Dendritic cell treated with granulocyte-macrophage colony-stimulating factor and Interleukin-4, amounts not matched to agents 40 ng/mL and 50 ng/mL, for 4 days (primary cell): ENCODE data around the gene PLEKHJ1.

ENCODE experiments used
- H3K27ac Mint-ChIP-seq: one replicate; pipeline ENCODE4 v1.8.0; 2022; ENCODE audit warnings: mild to moderate bottlenecking, mixed read lengths
- H3K27me3 Mint-ChIP-seq: one replicate; pipeline ENCODE4 v1.8.0; 2022; ENCODE audit warnings: mild to moderate bottlenecking, mixed read lengths
- H3K36me3 Mint-ChIP-seq: one replicate; pipeline ENCODE4 v1.8.0; 2022; ENCODE audit warnings: low read depth, mixed read lengths
- H3K4me1 Mint-ChIP-seq: one replicate; pipeline ENCODE4 v1.8.0; 2022; ENCODE audit warnings: low read depth, mixed read lengths
- H3K4me3 Mint-ChIP-seq: one replicate; pipeline ENCODE4 v1.8.0; 2022; ENCODE audit warnings: mild to moderate bottlenecking, moderate library complexity, mixed read lengths
- H3K9me3 Mint-ChIP-seq: one replicate; pipeline ENCODE4 v1.8.0; 2022; ENCODE audit warnings: mixed read lengths
- intact Hi-C: fragments of 100-400 bp; cut with micrococcal nuclease; formaldehyde crosslinking; loops from one replicate; pipeline ENCODE4 v1.15.0; 2022

Gene PLEKHJ1

DNA sequence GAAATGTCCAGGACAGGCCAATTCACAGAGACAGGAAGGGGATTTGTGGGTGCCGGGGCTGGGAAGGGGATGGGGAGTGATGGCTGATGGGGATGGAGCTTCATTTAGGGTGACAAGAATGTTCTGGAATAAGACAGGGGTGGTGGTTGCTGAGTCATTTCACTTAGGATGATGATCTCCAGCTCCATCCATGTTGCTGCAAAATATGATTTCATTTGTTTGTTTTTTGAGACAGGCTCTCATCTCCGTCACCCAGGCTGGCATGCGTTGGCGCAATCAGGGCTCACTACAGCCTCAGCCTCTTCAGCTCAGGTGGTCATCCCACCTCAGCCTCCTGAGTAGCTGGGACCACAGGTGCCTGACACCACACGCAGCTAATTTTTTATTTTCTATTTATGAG, 23.2 kb upstream of the PLEKHJ1 start:
- Mint-ChIP-seq H3K36me3 (no peaks in the 10 kb centered on the region), H3K4me1 (peaks cover 23% of the 10 kb centered on the region), H3K27me3 (peaks cover 15% of the 10 kb centered on the region), H3K9me3 (no peaks in the 10 kb centered on the region), H3K4me3 (no peak overlapping the region), H3K27ac (no peak overlapping the region)
- intact Hi-C loops = no loop called here

DNA sequence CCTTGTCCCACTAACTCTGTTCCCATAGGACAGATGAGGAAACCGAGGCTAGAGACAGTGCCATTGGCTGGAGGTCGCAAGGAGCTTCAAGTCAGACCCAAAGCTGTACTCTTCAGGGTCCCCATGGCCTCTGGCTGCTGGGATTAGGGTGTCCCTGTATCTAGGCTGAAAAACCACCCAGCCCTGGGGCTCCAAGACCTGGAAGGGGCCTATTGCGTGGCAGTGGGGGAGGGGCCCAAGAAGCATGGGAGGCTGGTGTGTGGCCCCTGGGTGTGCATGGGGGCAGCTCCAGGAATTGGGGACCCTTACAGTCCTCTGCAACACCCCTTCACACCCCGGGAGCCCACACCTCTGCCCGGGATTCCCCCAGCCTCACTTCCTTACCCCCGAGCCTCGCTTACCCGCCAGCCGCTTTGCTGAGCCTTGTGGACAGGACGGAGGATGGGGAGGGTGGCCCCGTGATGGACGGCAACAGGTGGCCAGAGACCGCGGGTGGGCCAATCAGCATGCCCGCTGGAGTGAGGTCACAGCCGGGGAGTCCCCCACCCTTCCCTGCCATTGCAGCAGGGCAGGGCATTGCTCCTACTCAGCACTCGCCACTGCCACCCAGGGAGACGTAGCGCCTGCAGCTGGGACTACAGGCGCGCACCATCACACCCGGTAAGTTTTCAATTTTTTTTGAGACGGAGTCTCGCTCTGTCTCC, 20.0 kb upstream of the PLEKHJ1 start, which contains the start of gene JSRP1:
JSRP1 (minus strand) TSS at position 436 of the 704 bp plus-strand sequence. CDS start 1,103 bp downstream, outside the sequence.
- Mint-ChIP-seq H3K27ac (no peak within 1 kb of the TSS), H3K36me3 (no peaks in the 10 kb centered on the region), H3K27me3 (peaks cover 42% of the 10 kb centered on the region), H3K9me3 (no peaks in the 10 kb centered on the region), H3K4me3 (no peak within 1 kb of the TSS), H3K4me1 (peaks cover 33% of the 10 kb centered on the region)
- intact Hi-C loops = no loop called here

DNA sequence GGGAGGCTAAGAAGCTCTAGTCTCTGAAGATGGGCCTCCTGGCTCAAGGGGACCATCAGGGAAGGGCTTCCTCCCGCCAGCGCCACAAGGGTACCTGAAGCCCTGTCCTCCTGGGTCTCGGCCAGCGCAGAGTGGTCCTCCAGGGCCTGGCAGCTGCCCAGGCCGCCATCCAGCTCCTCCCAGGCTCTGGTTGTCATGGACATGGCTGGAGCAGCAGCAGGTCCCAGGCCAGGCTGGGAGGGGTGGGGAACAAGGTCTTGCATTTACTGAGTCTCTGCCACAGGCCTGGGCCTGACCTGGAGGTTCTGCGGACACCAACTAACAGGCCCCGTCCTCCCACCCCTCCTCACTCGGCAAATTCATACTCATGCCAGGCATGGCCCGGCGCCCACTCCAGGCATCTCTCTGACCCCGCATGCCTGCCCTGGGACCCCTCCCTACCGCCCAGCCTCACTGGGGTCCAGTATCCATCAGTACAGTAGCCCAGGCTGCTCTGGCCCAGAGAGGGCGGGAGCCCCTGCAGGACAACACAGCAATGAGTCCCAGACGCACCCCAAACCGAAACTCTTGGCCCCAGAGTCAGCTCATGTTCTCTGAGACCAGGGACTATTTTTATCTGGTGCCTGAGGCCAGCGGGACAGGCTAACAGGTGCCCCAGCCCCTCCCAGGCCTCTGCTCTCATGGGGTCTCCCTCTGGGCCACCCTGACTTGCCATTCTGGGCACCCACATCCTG, 19.1 kb upstream of the PLEKHJ1 start:
- intact Hi-C loops = no loop called here
- Mint-ChIP-seq H3K4me3 (no peak overlapping the region), H3K36me3 (no peaks in the 10 kb centered on the region), H3K9me3 (no peaks in the 10 kb centered on the region), H3K27me3 (peaks cover 48% of the 10 kb centered on the region), H3K27ac (no peak overlapping the region), H3K4me1 (peaks cover 34% of the 10 kb centered on the region)

DNA sequence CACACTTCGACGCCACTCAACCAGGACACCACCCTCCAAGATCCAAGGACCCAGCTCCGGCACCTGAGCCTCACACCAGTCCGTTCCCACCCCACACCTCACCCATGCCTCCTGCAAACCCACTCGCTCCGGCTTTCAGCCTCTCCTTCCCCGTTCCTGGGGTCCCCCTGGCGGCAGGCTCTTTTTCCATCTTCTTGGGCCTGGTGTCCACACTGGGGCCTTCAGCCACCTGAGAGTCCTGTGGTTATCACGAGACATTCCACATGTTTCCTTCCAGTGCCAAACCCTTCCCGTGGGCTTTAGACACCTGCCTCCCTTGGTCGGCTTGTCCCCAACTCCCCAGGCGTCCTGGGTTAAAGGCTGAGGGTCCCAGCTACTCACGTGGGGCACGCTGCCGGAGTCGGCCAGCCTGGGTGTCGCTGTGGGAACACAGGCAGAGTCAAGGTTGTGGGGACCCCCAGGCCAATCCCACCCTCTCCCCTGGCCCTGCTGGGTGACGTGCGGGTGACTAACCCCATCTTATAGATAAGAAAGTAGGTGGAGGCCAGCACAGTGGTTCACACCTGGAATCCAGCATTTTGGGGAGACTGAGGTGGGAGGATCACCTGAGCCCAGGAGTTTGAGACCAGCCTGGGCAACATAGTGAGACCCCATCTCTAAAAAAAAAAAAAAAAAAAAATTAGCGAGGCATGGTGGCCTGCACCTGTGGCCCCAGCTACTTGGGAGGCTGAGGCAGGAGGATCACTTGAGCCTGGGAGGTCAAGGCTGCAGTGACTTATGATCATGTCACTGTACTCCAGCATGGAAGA, 18.1 kb upstream of the PLEKHJ1 start:
- peaks cover 58% of the 10 kb centered on the region for H3K27me3 Mint-ChIP-seq
- intact Hi-C loops = no loop called here
- no peaks in the 10 kb centered on the region for H3K36me3 Mint-ChIP-seq
- no peaks in the 10 kb centered on the region for H3K9me3 Mint-ChIP-seq
- H3K4me3 Mint-ChIP-seq = no peak overlapping the region
- H3K27ac Mint-ChIP-seq = no peak overlapping the region
- H3K4me1 Mint-ChIP-seq = peaks cover 37% of the 10 kb centered on the region

DNA sequence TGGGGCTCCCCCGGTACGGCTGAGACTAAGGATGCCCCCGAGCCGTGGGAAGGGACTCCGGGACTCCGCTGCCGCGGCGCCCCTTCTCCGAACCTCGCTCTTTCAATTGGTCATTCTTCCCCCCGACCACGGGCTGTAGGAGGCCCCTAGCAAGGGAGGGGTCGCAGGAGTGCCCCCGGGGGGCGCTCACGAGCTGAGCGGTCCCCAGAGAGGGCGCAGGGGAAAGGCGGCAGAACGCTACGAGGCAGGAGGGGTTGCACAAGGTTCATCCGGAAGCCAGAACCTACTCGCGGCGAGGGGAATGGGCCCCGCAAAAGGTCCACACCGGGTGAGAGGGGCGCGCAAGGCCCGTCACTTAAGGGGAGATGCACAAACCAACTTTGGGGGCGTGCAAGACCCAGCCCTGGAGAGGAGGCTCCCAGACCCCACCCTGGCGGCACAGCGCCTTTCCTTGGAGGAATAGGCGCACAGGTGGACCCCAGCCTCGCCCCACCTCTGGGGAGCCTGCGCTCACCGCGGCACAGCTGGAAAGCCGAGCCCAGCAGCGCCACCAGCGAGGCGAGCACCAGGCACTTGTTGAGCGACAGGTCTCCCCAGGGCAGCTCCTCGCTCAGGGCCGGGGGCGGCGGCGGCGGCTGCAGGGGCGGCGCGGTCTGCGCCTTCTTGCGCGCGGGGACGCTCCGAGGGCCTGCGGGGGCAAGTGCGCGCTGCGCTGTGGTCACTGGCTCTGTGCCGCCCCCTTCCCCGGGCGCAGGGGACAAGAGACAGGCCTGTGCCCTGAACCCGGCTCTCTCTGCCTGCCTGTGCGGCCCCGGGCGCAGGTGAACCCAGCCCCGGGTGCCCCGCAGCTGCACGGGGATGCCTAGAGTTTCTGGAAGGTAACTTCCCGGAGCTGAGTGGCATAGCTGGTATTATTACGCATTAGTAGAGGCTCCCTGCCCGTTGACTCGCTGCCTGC, 17.3 kb upstream of the PLEKHJ1 start:
- no peak overlapping the region for H3K27ac Mint-ChIP-seq
- H3K4me3 Mint-ChIP-seq = peak overlapping the region; percentile 75
- peaks cover 8% of the 10 kb centered on the region for H3K36me3 Mint-ChIP-seq
- peaks cover 37% of the 10 kb centered on the region for H3K4me1 Mint-ChIP-seq
- intact Hi-C loops = no loop called here
- peaks cover 67% of the 10 kb centered on the region for H3K27me3 Mint-ChIP-seq
- no peaks in the 10 kb centered on the region for H3K9me3 Mint-ChIP-seq

DNA sequence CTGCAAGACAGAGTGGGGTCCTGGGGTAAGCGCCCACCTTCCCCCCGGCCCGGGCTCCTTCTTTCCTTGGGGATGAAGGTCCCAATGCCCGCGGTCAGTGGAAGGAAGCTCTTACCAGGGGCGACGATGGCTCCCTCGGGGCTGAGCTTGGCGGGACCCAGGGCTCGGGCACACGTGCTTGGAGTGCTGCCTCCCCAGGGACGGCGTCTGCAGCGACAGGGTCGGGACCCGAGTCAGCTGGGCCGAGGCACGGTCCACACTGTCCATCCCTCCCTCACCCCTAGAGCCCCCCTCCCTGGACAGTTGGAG, 16.6 kb upstream of the PLEKHJ1 start:
- Mint-ChIP-seq H3K4me1 (peaks cover 37% of the 10 kb centered on the region), H3K4me3 (peak overlapping the region; percentile 75), H3K27me3 (peaks cover 69% of the 10 kb centered on the region), H3K36me3 (peaks cover 15% of the 10 kb centered on the region), H3K27ac (peak overlapping the region; percentile 51), H3K9me3 (no peaks in the 10 kb centered on the region)
- intact Hi-C loops = no loop called here

DNA sequence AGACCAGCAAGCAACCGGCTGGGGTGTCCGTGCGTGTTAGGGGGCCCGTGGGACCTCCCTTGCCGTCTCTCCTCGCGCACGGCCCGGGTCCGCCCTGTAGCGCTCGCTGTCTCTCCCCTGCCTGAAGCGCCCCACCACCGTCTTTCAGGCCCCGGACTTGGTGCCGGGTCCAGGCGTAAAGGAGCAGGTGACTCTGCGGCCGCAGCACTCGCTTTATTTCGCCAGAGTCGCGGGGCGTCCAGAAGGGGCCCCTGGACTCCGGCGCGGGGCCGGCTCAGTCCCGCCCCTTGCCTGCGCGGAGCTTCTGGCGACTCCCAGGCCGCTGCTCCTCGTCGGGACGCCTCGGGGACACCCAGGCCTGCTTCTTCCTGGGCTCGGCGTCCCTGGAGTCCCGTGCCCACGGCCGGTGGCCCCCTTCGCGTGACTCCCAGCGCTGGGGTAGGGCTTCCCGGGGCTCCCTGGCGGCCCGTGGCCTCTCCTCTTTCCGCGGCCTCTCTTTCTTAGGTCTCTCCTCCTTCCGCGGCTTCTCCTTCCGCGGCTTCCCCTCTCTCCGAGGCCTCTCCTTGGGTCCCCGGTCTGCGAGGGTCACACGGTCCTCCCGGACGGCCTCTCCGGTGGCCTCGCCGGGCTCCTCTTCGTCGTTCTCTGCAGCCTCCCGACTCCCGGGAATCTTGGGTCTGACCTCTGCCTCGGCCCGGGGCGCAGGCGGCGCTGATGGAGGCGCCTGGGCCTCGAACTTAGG, 16.1 kb upstream of the PLEKHJ1 start:
- intact Hi-C loops = no loop called here
- peaks cover 37% of the 10 kb centered on the region for H3K4me1 Mint-ChIP-seq
- peaks cover 73% of the 10 kb centered on the region for H3K27me3 Mint-ChIP-seq
- H3K36me3 Mint-ChIP-seq = peaks cover 20% of the 10 kb centered on the region
- H3K27ac Mint-ChIP-seq = peak overlapping the region; percentile 51
- H3K9me3 Mint-ChIP-seq = no peaks in the 10 kb centered on the region
- peak overlapping the region; percentile 75 for H3K4me3 Mint-ChIP-seq

DNA sequence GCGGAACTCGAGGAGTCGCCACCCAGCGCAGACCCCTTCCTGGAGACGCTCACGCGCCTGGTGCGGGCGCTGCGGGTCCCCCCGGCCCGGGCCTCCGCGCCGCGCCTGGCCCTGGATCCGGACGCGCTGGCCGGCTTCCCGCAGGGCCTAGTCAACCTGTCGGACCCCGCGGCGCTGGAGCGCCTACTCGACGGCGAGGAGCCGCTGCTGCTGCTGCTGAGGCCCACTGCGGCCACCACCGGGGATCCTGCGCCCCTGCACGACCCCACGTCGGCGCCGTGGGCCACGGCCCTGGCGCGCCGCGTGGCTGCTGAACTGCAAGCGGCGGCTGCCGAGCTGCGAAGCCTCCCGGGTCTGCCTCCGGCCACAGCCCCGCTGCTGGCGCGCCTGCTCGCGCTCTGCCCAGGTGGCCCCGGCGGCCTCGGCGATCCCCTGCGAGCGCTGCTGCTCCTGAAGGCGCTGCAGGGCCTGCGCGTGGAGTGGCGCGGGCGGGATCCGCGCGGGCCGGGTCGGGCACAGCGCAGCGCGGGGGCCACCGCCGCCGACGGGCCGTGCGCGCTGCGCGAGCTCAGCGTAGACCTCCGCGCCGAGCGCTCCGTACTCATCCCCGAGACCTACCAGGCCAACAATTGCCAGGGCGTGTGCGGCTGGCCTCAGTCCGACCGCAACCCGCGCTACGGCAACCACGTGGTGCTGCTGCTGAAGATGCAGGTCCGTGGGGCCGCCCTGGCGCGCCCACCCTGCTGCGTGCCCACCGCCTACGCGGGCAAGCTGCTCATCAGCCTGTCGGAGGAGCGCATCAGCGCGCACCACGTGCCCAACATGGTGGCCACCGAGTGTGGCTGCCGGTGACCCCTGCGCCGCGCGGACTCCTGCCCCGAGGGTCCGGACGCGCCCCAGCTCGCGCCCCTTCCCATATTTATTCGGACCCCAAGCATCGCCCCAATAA, 15.3 kb upstream of the PLEKHJ1 start:
- H3K9me3 Mint-ChIP-seq = no peaks in the 10 kb centered on the region
- peak overlapping the region; percentile 75 for H3K4me3 Mint-ChIP-seq
- intact Hi-C loops = no loop called here
- H3K4me1 Mint-ChIP-seq = peaks cover 37% of the 10 kb centered on the region
- peaks cover 28% of the 10 kb centered on the region for H3K36me3 Mint-ChIP-seq
- H3K27ac Mint-ChIP-seq = peak overlapping the region; percentile 51
- peaks cover 71% of the 10 kb centered on the region for H3K27me3 Mint-ChIP-seq

DNA sequence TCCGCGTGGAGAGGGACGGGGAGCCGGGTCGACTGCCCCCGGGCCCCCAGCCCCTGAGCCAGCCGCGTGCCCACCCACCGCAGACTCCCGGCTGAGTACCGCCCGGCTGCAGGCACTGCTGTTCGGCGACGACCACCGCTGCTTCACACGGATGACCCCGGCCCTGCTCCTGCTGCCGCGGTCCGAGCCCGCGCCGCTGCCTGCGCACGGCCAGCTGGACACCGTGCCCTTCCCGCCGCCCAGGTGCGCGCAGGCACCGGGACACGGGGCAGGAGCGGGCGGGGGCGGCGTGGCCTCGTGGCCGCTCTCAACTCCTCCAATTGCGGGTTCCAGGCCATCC, 14.6 kb upstream of the PLEKHJ1 start:
- H3K36me3 Mint-ChIP-seq = peaks cover 35% of the 10 kb centered on the region
- intact Hi-C loops = no loop called here
- H3K27me3 Mint-ChIP-seq = peaks cover 69% of the 10 kb centered on the region
- peaks cover 37% of the 10 kb centered on the region for H3K4me1 Mint-ChIP-seq
- H3K4me3 Mint-ChIP-seq = no peak overlapping the region
- H3K9me3 Mint-ChIP-seq = no peaks in the 10 kb centered on the region
- no peak overlapping the region for H3K27ac Mint-ChIP-seq

DNA sequence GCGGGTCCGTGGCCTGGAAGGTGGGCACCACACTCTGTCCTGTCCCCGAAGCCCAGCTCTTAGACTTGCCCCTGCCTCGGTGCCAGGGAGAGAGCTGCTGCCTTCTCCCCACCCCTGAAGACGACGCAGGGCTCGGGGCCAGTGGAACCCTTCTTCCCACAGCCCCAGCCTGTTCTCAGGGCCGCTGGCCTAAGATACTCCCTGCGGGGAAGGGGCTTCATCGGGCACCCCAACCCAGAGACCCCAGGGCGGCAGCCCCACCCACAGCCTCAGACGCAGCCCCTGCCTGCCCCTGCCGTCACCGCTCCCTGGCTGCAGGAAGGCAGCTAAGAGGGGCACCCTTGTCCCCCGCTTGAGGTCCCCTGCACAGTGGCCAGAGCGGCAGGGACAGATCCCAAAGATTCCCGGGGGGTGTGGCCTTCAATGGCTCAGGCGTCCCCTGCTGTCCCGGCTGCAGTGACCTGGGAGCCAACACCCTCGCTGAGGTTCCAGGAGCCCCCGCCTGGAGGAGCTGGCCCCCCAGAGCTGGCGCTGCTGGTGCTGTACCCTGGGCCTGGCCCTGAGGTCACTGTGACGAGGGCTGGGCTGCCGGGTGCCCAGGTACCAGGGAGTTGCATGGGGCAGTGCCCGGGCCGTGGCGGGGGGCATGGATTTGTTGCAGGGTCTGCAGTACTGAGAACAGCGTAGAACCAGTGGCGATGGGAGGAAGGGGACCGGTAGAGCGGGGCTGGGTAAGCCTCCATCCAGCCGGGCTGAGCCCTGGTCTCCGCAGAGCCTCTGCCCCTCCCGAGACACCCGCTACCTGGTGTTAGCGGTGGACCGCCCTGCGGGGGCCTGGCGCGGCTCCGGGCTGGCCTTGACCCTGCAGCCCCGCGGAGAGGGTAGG, 14.0 kb upstream of the PLEKHJ1 start:
- Mint-ChIP-seq H3K27ac (no peak overlapping the region), H3K36me3 (peaks cover 41% of the 10 kb centered on the region), H3K27me3 (peaks cover 63% of the 10 kb centered on the region), H3K9me3 (no peaks in the 10 kb centered on the region), H3K4me3 (no peak overlapping the region), H3K4me1 (peaks cover 37% of the 10 kb centered on the region)
- intact Hi-C loops = no loop called here

DNA sequence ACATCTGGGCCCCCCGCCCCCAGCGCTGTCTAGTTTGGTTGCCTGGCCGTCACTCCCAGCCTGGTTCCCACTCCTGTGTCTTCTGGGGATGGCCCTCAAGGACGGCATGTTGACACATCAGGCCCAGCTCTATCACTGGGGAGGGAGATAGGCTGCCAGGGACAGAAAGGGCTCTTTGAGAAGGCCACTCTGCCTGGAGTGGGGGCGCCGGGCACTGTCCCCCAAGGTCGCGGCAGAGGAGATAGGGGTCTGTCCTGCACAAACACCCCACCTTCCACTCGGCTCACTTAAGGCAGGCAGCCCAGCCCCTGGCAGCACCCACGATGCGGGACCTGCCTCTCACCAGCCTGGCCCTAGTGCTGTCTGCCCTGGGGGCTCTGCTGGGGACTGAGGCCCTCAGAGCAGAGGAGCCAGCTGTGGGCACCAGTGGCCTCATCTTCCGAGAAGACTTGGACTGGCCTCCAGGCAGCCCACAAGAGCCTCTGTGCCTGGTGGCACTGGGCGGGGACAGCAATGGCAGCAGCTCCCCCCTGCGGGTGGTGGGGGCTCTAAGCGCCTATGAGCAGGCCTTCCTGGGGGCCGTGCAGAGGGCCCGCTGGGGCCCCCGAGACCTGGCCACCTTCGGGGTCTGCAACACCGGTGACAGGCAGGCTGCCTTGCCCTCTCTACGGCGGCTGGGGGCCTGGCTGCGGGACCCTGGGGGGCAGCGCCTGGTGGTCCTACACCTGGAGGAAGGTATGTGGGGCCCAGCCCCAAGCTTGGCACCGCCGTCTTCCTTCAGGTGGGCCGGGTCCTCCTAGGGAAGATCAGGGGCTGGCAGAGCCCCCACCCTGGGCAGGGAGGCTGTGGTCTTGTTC, 13.1 kb upstream of the PLEKHJ1 start, which contains the start of gene AMH:
AMH (plus strand) TSS at position 314 of the 857 bp plus-strand sequence; CDS start at position 324, 10 bp downstream.
- no peak within 1 kb of the TSS for H3K27ac Mint-ChIP-seq
- intact Hi-C loops = no loop called here
- H3K4me3 Mint-ChIP-seq = no peak within 1 kb of the TSS
- peaks cover 50% of the 10 kb centered on the region for H3K36me3 Mint-ChIP-seq
- H3K4me1 Mint-ChIP-seq = peaks cover 37% of the 10 kb centered on the region
- peaks cover 58% of the 10 kb centered on the region for H3K27me3 Mint-ChIP-seq
- no peaks in the 10 kb centered on the region for H3K9me3 Mint-ChIP-seq
